ENCODE data around the gene SPAG4.

SPAG4 gene

GRCh38 chr20:35669221-35669620 lies 53.6 kb downstream of the SPAG4 start:
- Histone ChIP-seq H3K9me2 (replicated peaks; ENCODE audit: low read depth, low read length) (no peaks in the 10 kb centered on the region), H3K36me3 (ENCODE audit: insufficient read depth, low read length) (peaks cover 3% of the 10 kb centered on the region; the same call in 1 of the 2 replicates), H3K4me3 (ENCODE audit: low read length, poor library complexity, severe bottlenecking) (no peak overlapping the region), H3K9me3 (ENCODE audit: insufficient read depth, low read depth, low read length) (no peaks in the 10 kb centered on the region), H3K27me3 (ENCODE audit: insufficient read depth, low read length, poor library complexity, severe bottlenecking) (no peaks in the 10 kb centered on the region), H4K20me1 (ENCODE audit: insufficient read depth, low read length, poor library complexity, severe bottlenecking) (peaks cover 3% of the 10 kb centered on the region), H2AFZ (ENCODE audit: low read length) (no peak overlapping the region), H3K79me2 (ENCODE audit: insufficient read depth, low read length) (peaks cover 7% of the 10 kb centered on the region), H3F3A (ENCODE audit: low read depth) (no peaks in the 10 kb centered on the region), H3K9ac (ENCODE audit: low read depth, low read length, poor library complexity, severe bottlenecking) (no peak overlapping the region), H3K4me1 (ENCODE audit: insufficient read depth, low read length, poor library complexity, severe bottlenecking) (no peaks in the 10 kb centered on the region), H3K4me2 (ENCODE audit: low read depth, low read length, poor library complexity, severe bottlenecking) (no peak overlapping the region)
- TF ChIP-seq, protein P1, sequence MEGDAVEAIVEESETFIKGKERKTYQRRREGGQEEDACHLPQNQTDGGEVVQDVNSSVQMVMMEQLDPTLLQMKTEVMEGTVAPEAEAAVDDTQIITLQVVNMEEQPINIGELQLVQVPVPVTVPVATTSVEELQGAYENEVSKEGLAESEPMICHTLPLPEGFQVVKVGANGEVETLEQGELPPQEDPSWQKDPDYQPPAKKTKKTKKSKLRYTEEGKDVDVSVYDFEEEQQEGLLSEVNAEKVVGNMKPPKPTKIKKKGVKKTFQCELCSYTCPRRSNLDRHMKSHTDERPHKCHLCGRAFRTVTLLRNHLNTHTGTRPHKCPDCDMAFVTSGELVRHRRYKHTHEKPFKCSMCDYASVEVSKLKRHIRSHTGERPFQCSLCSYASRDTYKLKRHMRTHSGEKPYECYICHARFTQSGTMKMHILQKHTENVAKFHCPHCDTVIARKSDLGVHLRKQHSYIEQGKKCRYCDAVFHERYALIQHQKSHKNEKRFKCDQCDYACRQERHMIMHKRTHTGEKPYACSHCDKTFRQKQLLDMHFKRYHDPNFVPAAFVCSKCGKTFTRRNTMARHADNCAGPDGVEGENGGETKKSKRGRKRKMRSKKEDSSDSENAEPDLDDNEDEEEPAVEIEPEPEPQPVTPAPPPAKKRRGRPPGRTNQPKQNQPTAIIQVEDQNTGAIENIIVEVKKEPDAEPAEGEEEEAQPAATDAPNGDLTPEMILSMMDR (conservative IDR thresholded peaks at IDR 0.05; ENCODE audit: low read length) = no peak
- no peak for TF ChIP-seq EZH2phosphoT487 (IDR thresholded peaks at IDR 0.05; ENCODE audit: borderline replicate concordance)

DNA sequence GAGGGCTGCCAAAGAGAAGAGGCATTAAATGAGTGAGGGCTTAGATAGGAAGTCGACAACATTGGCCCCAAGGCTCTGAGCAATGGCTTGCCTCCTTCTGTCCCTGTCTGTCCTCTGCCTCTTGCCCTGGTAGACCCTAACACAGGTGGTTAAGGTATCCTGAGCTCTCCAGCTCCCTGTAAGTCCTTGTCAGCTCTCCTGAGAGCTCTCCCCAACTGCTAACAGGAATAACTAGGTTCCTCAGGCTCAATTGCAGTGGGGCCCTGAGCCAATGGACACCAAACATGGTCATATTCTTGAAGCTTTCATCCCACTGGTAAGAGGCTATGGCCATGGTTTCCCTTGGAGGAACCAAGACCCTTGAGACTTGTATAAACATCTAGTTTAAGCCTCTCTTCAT lies 54.1 kb downstream of the SPAG4 start:
- Histone ChIP-seq H3F3A (ENCODE audit: low read depth) (no peaks in the 10 kb centered on the region), H3K9ac (ENCODE audit: low read depth, low read length, poor library complexity, severe bottlenecking) (no peak overlapping the region), H3K27me3 (ENCODE audit: insufficient read depth, low read length, poor library complexity, severe bottlenecking) (no peaks in the 10 kb centered on the region), H3K9me2 (replicated peaks; ENCODE audit: low read depth, low read length) (no peaks in the 10 kb centered on the region), H3K4me2 (ENCODE audit: low read depth, low read length, poor library complexity, severe bottlenecking) (no peak overlapping the region), H2AFZ (ENCODE audit: low read length) (no peak overlapping the region), H4K20me1 (ENCODE audit: insufficient read depth, low read length, poor library complexity, severe bottlenecking) (no peaks in the 10 kb centered on the region), H3K4me3 (ENCODE audit: low read length, poor library complexity, severe bottlenecking) (no peak overlapping the region), H3K36me3 (ENCODE audit: insufficient read depth, low read length) (peaks cover 4% of the 10 kb centered on the region; the same call in 1 of the 2 replicates), H3K9me3 (ENCODE audit: insufficient read depth, low read depth, low read length) (no peaks in the 10 kb centered on the region), H3K4me1 (ENCODE audit: insufficient read depth, low read length, poor library complexity, severe bottlenecking) (no peaks in the 10 kb centered on the region), H3K79me2 (ENCODE audit: insufficient read depth, low read length) (peaks cover 2% of the 10 kb centered on the region)
- TF ChIP-seq EZH2phosphoT487 (IDR thresholded peaks at IDR 0.05; ENCODE audit: borderline replicate concordance) = no peak
- TF ChIP-seq, protein P1 (conservative IDR thresholded peaks at IDR 0.05; ENCODE audit: low read length) = no peak
